ENCODE data around the gene RPN2.

DNA sequence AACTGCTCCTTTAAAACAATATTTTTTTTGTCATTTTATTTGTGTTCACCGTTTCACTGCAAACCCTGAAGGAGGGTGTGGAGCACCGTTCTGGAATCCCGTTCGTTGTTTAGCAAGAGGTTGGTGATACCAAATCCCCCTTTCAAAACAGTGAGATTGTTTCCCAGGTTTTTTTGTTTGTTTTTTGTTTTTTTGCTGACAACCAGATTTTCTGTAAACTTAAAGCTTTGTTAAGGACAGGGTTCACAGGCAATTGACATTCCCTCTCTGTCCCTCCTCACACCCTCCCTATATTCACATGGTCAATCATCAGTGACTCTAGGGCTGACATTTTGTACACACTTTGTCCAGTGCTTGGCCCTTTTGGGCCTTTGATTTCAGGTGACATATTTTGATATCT lies 21.2 kb downstream of the RPN2 start:
- TF ChIP-seq, protein P1, sequence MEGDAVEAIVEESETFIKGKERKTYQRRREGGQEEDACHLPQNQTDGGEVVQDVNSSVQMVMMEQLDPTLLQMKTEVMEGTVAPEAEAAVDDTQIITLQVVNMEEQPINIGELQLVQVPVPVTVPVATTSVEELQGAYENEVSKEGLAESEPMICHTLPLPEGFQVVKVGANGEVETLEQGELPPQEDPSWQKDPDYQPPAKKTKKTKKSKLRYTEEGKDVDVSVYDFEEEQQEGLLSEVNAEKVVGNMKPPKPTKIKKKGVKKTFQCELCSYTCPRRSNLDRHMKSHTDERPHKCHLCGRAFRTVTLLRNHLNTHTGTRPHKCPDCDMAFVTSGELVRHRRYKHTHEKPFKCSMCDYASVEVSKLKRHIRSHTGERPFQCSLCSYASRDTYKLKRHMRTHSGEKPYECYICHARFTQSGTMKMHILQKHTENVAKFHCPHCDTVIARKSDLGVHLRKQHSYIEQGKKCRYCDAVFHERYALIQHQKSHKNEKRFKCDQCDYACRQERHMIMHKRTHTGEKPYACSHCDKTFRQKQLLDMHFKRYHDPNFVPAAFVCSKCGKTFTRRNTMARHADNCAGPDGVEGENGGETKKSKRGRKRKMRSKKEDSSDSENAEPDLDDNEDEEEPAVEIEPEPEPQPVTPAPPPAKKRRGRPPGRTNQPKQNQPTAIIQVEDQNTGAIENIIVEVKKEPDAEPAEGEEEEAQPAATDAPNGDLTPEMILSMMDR (IDR thresholded peaks at IDR 0.05; ENCODE audit: insufficient read depth, low read length, poor library complexity, severe bottlenecking) = no peak
- no peak for TF ChIP-seq EZH2phosphoT487 (conservative IDR thresholded peaks at IDR 0.05; ENCODE audit: low read length)

Measured in SU-DHL-6 (cell line).